ENCODE data around the gene SPANXB1. TPM values are rescaled to one million over a fixed set of nuclear protein-coding genes. Genes with fewer than 3 reads are reported as not detected.
"Not testable (repeated sequence)": the region's sequence is repeated elsewhere in the genome, so short reads cannot be mapped to it uniquely, and the experiment has no call there.

SPANXB1 gene
- total and polyA plus RNA-seq, 2 donors from 2014 or later, result not detected

DNA sequence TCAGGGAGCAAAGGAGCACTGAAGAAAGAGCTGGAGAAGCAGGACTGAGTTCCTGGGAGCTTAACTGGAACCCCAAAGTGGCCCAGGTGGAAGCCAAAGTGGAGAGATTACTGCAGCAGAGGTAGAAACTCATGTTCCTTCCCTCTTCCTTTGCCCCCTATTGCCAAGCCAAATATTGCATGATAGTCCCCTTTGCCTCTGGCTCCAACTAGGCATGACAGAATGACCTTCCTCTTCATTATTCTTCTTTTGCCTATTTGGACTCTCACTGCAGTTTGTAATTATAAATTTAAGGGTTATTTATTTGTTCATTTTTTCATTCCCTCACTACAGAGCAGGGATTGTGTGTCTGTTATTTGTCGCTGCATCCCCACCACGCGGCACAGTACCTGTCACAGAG lies 22.1 kb upstream of the SPANXB1 start:
- FAIRE-seq, result no peak
- no peak overlapping the region for H3K9ac ChIP-seq (ENCODE audit: low read length in 3 of 3)
- no peaks in the 10 kb centered on the region for H3K4me1 ChIP-seq (ENCODE audit: control insufficient read depth in 2 of 3, insufficient read depth in 2 of 3, low read depth in 1 of 3, low read length in 3 of 3)
- no peaks in the 10 kb centered on the region for H3K27me3 ChIP-seq (ENCODE audit: control insufficient read depth, insufficient read depth, low read length)
- H3K9me3 ChIP-seq (ENCODE audit: control insufficient read depth in 2 of 3, insufficient read depth in 1 of 3, low read length in 3 of 3), result no peaks in the 10 kb centered on the region
- no peak overlapping the region for H3K4me3 ChIP-seq (ENCODE audit: low read length in 3 of 3)
- DNase-seq, result no peak
- intact Hi-C loops (cut with DNase I), result no loop called here
- H3K27ac ChIP-seq (ENCODE audit: low read depth in 2 of 2, low read length in 2 of 2), result no peak overlapping the region
- H3K36me3 ChIP-seq (ENCODE audit: control insufficient read depth in 2 of 3, insufficient read depth in 3 of 3, low read length in 3 of 3), result no peaks in the 10 kb centered on the region
- TF ChIP-seq, protein P1, sequence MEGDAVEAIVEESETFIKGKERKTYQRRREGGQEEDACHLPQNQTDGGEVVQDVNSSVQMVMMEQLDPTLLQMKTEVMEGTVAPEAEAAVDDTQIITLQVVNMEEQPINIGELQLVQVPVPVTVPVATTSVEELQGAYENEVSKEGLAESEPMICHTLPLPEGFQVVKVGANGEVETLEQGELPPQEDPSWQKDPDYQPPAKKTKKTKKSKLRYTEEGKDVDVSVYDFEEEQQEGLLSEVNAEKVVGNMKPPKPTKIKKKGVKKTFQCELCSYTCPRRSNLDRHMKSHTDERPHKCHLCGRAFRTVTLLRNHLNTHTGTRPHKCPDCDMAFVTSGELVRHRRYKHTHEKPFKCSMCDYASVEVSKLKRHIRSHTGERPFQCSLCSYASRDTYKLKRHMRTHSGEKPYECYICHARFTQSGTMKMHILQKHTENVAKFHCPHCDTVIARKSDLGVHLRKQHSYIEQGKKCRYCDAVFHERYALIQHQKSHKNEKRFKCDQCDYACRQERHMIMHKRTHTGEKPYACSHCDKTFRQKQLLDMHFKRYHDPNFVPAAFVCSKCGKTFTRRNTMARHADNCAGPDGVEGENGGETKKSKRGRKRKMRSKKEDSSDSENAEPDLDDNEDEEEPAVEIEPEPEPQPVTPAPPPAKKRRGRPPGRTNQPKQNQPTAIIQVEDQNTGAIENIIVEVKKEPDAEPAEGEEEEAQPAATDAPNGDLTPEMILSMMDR (IDR thresholded peaks at IDR 0.05; ENCODE audit: borderline replicate concordance, extremely low read depth, insufficient read depth), result no peak

DNA sequence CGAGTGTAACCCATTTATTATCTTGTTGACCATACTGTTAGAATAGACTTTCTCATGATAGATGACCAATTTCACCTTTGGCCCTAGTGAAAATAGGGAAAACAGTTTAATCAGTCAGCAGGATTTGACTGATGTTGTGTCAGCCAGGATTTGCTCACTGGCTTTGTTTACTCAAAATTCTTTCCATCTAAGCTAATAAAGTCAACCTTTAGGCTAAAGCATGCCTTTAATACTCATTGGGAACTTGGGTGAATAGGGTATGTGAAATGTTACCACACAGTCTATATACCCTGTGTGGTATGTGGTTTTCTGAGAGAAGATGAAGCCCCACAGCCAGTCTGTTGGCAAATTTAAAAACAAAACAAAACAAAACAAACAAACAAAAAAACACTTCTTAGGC lies 18.7 kb upstream of the SPANXB1 start:
- no peak overlapping the region for H3K27ac ChIP-seq (ENCODE audit: low read depth in 2 of 2, low read length in 2 of 2)
- no peaks in the 10 kb centered on the region for H3K4me1 ChIP-seq (ENCODE audit: control insufficient read depth in 2 of 3, insufficient read depth in 2 of 3, low read depth in 1 of 3, low read length in 3 of 3)
- intact Hi-C loops (cut with DNase I), result no loop called here
- H3K4me3 ChIP-seq (ENCODE audit: low read length in 3 of 3), result no peak overlapping the region
- DNase-seq (peak in 1 of 5 donors; percentile 1), FAIRE-seq (no peak)
- TF ChIP-seq, protein P1 (IDR thresholded peaks at IDR 0.05; ENCODE audit: borderline replicate concordance, extremely low read depth, insufficient read depth), result no peak
- no peaks in the 10 kb centered on the region for H3K27me3 ChIP-seq (ENCODE audit: control insufficient read depth, insufficient read depth, low read length)
- H3K9ac ChIP-seq (ENCODE audit: low read length in 3 of 3), result no peak overlapping the region
- no peaks in the 10 kb centered on the region for H3K36me3 ChIP-seq (ENCODE audit: control insufficient read depth in 2 of 3, insufficient read depth in 3 of 3, low read length in 3 of 3)
- H3K9me3 ChIP-seq (ENCODE audit: control insufficient read depth in 2 of 3, insufficient read depth in 1 of 3, low read length in 3 of 3), result no peaks in the 10 kb centered on the region

DNA sequence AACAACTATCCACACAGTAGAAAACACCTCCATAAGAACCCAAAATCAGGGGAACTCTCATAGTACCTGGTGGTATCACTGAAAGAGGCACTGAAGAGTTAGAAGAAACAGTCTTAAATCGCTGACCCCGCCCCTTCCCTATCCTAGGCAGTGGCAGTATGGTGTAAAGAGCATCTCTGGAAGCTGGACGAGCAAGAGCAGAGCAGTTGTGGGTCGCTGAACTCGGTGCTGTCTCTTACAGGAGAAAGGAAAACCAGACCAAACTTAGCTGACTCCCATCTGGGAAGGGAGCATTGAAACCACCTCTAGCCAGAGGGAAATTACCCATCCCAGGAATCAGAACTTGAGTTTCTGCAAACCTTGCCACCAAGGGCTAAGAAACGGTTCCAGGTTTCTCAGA lies 2.8 kb downstream of the SPANXB1 start:
- H3K9ac ChIP-seq (ENCODE audit: low read length in 3 of 3); H3K4me3 ChIP-seq (ENCODE audit: low read length in 3 of 3); H3K27me3 ChIP-seq (ENCODE audit: control insufficient read depth, insufficient read depth, low read length); H3K36me3 ChIP-seq (ENCODE audit: control insufficient read depth in 2 of 3, insufficient read depth in 3 of 3, low read length in 3 of 3); FAIRE-seq; intact Hi-C loops (cut with DNase I); H3K27ac ChIP-seq (ENCODE audit: low read depth in 2 of 2, low read length in 2 of 2); H3K9me3 ChIP-seq (ENCODE audit: control insufficient read depth in 2 of 3, insufficient read depth in 1 of 3, low read length in 3 of 3); H3K4me1 ChIP-seq (ENCODE audit: control insufficient read depth in 2 of 3, insufficient read depth in 2 of 3, low read depth in 1 of 3, low read length in 3 of 3): not testable (repeated sequence)
- DNase-seq, result peak in 1 of 5 donors; percentile 54

DNA sequence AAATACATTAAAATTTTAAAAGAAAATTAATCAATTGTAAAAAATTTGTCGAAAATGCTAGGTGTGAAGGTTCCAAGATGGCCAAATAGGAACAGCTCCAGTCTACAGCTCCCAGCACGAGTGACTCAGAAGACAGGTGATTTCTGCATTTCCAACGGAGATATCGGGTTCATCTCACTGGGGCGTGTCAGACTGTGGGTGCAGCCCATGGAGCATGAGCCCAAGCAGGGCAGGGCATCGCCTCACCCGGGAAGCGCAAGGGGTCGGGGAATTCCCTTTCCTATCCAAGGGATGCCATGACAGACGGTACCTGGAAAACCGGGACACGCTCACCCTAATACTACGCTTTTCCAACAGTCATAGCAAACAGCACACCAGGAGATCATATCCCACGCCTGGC lies 41.9 kb downstream of the SPANXB1 start:
- DNase-seq, result peak in 1 of 5 donors; percentile 41
- H3K4me3 ChIP-seq (ENCODE audit: low read length in 3 of 3); H3K27me3 ChIP-seq (ENCODE audit: control insufficient read depth, insufficient read depth, low read length); H3K36me3 ChIP-seq (ENCODE audit: control insufficient read depth in 2 of 3, insufficient read depth in 3 of 3, low read length in 3 of 3); FAIRE-seq; H3K9ac ChIP-seq (ENCODE audit: low read length in 3 of 3); intact Hi-C loops (cut with DNase I); H3K9me3 ChIP-seq (ENCODE audit: control insufficient read depth in 2 of 3, insufficient read depth in 1 of 3, low read length in 3 of 3); H3K4me1 ChIP-seq (ENCODE audit: control insufficient read depth in 2 of 3, insufficient read depth in 2 of 3, low read depth in 1 of 3, low read length in 3 of 3); H3K27ac ChIP-seq (ENCODE audit: low read depth in 2 of 2, low read length in 2 of 2): not testable (repeated sequence)

DNA sequence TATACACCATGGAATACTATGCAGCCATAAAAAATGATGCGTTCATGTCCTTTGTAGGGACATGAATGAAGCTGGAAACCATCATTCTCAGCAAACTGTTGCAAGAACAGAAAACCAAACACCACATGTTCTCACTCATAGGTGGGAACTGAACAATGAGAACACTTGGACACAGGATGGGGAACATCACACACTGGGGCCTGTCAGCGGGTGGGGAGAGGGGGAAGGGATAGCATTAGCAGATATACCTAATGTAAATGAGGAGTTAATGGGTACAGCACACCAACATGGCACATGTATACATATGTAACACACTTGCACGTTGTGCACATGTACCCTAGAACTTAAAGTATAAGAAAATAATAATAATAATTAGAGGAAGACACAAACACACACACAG lies 47.5 kb downstream of the SPANXB1 start:
- H3K27ac ChIP-seq (ENCODE audit: low read depth in 2 of 2, low read length in 2 of 2); intact Hi-C loops (cut with DNase I); H3K27me3 ChIP-seq (ENCODE audit: control insufficient read depth, insufficient read depth, low read length); FAIRE-seq; DNase-seq; H3K9me3 ChIP-seq (ENCODE audit: control insufficient read depth in 2 of 3, insufficient read depth in 1 of 3, low read length in 3 of 3); H3K36me3 ChIP-seq (ENCODE audit: control insufficient read depth in 2 of 3, insufficient read depth in 3 of 3, low read length in 3 of 3); H3K9ac ChIP-seq (ENCODE audit: low read length in 3 of 3); H3K4me3 ChIP-seq (ENCODE audit: low read length in 3 of 3); H3K4me1 ChIP-seq (ENCODE audit: control insufficient read depth in 2 of 3, insufficient read depth in 2 of 3, low read depth in 1 of 3, low read length in 3 of 3): not testable (repeated sequence)
